ENCODE measurements around the gene MTHFD2L. TPM values are rescaled to one million over a fixed set of nuclear protein-coding genes. Genes with fewer than 3 reads are reported as not detected.

MTHFD2L gene
- total and polyA plus RNA-seq, 2 donors (not counting 3 experiments of a cell fraction or from before 2014, with no cell fraction given), result 6.9 to 15.2 TPM

GRCh38 chr4:74237425-74237966 lies 79.6 kb downstream of the MTHFD2L start:
- no peaks in the 10 kb centered on the region for H4K20me1 ChIP-seq (replicated peaks; ENCODE audit: control insufficient read depth, extremely low read depth, insufficient read depth, low read length)
- no peaks in the 10 kb centered on the region for H3K79me2 ChIP-seq (ENCODE audit: control insufficient read depth, insufficient read depth, low read length)
- H3K4me3 ChIP-seq (replicated peaks in 1 of 3; ENCODE audit: insufficient read depth in 1 of 3, low read depth in 1 of 3, low read length in 3 of 3), result no peak overlapping the region
- H3K4me2 ChIP-seq (ENCODE audit: insufficient read depth, low read length), result no peak overlapping the region
- no peaks in the 10 kb centered on the region for H3K4me1 ChIP-seq (ENCODE audit: control insufficient read depth, extremely low read depth, insufficient read depth, low read length)
- H3K27ac ChIP-seq (ENCODE audit: insufficient read depth, low read depth, low read length), result no peak overlapping the region
- TF ChIP-seq FOS (IDR thresholded peaks at IDR 0.05; ENCODE audit: borderline replicate concordance, insufficient read depth, low read length), result no peak
- no peak for TF ChIP-seq GATA2 (IDR thresholded peaks at IDR 0.05; ENCODE audit: insufficient read depth, insufficient read length, low read depth, low read length)
- TF ChIP-seq CTCF (IDR thresholded peaks at IDR 0.05; ENCODE audit: extremely low read depth in 1 of 2, insufficient read depth in 1 of 2, low read depth in 1 of 2, low read length in 2 of 2), result no peak
- FAIRE-seq, result no peak
- H3K9ac ChIP-seq (replicated peaks; ENCODE audit: extremely low read depth, insufficient read depth, low read length), result no peak overlapping the region
- H3K9me1 ChIP-seq (replicated peaks; ENCODE audit: control insufficient read depth, extremely low read depth, insufficient read depth, low read length), result no peaks in the 10 kb centered on the region
- POLR2A ChIA-PET, result no interaction called here
- H3K9me3 ChIP-seq (replicated peaks; ENCODE audit: control insufficient read depth, insufficient read depth, low read length), result no peaks in the 10 kb centered on the region
- BruUV-seq (replicated peaks), result no TSS peak
- intact Hi-C loops (cut with micrococcal nuclease), result loop anchor here (10.0 kb wide), 1 partner anchor 297 kb away; no protein-coding TSS in a partner anchor
- H2AFZ ChIP-seq (ENCODE audit: low read depth, low read length), result no peak overlapping the region
- no peak for DNase-seq (ENCODE audit: low read depth, low spot score)
- dilution Hi-C loops (cut with MboI; ENCODE audit: extremely low pct_ligation_motif_present, low sequenced_read_pairs), result no loop called here
- no peaks in the 10 kb centered on the region for H3K36me3 ChIP-seq (ENCODE audit: control insufficient read depth in 2 of 2, extremely low read depth in 1 of 2, insufficient read depth in 2 of 2, low read length in 2 of 2)
- CTCF ChIA-PET, result interaction anchor here (1.4 kb wide), 1 partner anchor 9 kb away, joined by 6 read pairs; no protein-coding TSS in a partner anchor
- no peaks in the 10 kb centered on the region for H3K27me3 ChIP-seq (ENCODE audit: control insufficient read depth in 2 of 2, insufficient read depth in 2 of 2, low read length in 2 of 2)

- ChIA-PET POLR2A (no interaction called here), CTCF (interaction anchor here (1.2 kb wide), 1 partner anchor 16 kb away, joined by 3 read pairs; no protein-coding TSS in a partner anchor)
- FAIRE-seq, result no peak
- BruUV-seq (replicated peaks), result no TSS peak
- Histone ChIP-seq H3K4me2 (ENCODE audit: insufficient read depth, low read length) (no peak overlapping the region), H3K4me1 (ENCODE audit: control insufficient read depth, extremely low read depth, insufficient read depth, low read length) (no peaks in the 10 kb centered on the region), H3K36me3 (ENCODE audit: control insufficient read depth in 2 of 2, extremely low read depth in 1 of 2, insufficient read depth in 2 of 2, low read length in 2 of 2) (no peaks in the 10 kb centered on the region), H3K27ac (ENCODE audit: insufficient read depth, low read depth, low read length) (no peak overlapping the region), H3K9me1 (replicated peaks; ENCODE audit: control insufficient read depth, extremely low read depth, insufficient read depth, low read length) (no peaks in the 10 kb centered on the region), H3K27me3 (ENCODE audit: control insufficient read depth in 2 of 2, insufficient read depth in 2 of 2, low read length in 2 of 2) (no peaks in the 10 kb centered on the region), H3K79me2 (ENCODE audit: control insufficient read depth, insufficient read depth, low read length) (no peaks in the 10 kb centered on the region), H3K9ac (replicated peaks; ENCODE audit: extremely low read depth, insufficient read depth, low read length) (no peak overlapping the region), H4K20me1 (replicated peaks; ENCODE audit: control insufficient read depth, extremely low read depth, insufficient read depth, low read length) (no peaks in the 10 kb centered on the region), H2AFZ (ENCODE audit: low read depth, low read length) (no peak overlapping the region), H3K4me3 (replicated peaks in 1 of 3; ENCODE audit: insufficient read depth in 1 of 3, low read depth in 1 of 3, low read length in 3 of 3) (no peak overlapping the region), H3K9me3 (replicated peaks; ENCODE audit: control insufficient read depth, insufficient read depth, low read length) (no peaks in the 10 kb centered on the region)
- dilution Hi-C loops (cut with MboI; ENCODE audit: extremely low pct_ligation_motif_present, low sequenced_read_pairs), result no loop called here
- no peak for DNase-seq (ENCODE audit: low read depth, low spot score)
- TF ChIP-seq CTCF (IDR thresholded peaks at IDR 0.05; ENCODE audit: extremely low read depth in 1 of 2, insufficient read depth in 1 of 2, low read depth in 1 of 2, low read length in 2 of 2) (no peak), JUN (IDR thresholded peaks at IDR 0.05; ENCODE audit: borderline replicate concordance, insufficient read depth, insufficient read length, low read depth) (no peak), MAX (IDR thresholded peaks at IDR 0.05; ENCODE audit: insufficient read depth, insufficient read length) (no peak), FOS (IDR thresholded peaks at IDR 0.05; ENCODE audit: borderline replicate concordance, insufficient read depth, low read length) (no peak)
- intact Hi-C loops (cut with micrococcal nuclease), result no loop called here
Observed at GRCh38 chr4:74244049-74244448, 86.1 kb downstream of the MTHFD2L start.
